GM10266 (cell line): ENCODE results near the gene CADPS2.

Experiments used
- DNase-seq: peaks from one replicate; pipeline ENCODE4 v3.0.0; 2012; ENCODE audit errors: extremely low spot score
- TF ChIP-seq, protein P1 (sequence below): IDR thresholded peaks from 2 replicates; pipeline ENCODE4 v1.5.1; 2012; ENCODE audit warnings: mild to moderate bottlenecking, low read depth; ENCODE audit not compliant: control insufficient read depth, insufficient read depth; ENCODE audit errors: missing control alignments

CADPS2 gene

GRCh38 chr7:122738947-122739346, 147.3 kb downstream of the CADPS2 start:
- TF ChIP-seq, protein P1, sequence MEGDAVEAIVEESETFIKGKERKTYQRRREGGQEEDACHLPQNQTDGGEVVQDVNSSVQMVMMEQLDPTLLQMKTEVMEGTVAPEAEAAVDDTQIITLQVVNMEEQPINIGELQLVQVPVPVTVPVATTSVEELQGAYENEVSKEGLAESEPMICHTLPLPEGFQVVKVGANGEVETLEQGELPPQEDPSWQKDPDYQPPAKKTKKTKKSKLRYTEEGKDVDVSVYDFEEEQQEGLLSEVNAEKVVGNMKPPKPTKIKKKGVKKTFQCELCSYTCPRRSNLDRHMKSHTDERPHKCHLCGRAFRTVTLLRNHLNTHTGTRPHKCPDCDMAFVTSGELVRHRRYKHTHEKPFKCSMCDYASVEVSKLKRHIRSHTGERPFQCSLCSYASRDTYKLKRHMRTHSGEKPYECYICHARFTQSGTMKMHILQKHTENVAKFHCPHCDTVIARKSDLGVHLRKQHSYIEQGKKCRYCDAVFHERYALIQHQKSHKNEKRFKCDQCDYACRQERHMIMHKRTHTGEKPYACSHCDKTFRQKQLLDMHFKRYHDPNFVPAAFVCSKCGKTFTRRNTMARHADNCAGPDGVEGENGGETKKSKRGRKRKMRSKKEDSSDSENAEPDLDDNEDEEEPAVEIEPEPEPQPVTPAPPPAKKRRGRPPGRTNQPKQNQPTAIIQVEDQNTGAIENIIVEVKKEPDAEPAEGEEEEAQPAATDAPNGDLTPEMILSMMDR: no peak
- no peak for DNase-seq

- DNase-seq: no peak
- TF ChIP-seq, protein P1: no peak
Measured at GRCh38 chr7:122736183-122736582, 150.1 kb downstream of the CADPS2 start.

DNA sequence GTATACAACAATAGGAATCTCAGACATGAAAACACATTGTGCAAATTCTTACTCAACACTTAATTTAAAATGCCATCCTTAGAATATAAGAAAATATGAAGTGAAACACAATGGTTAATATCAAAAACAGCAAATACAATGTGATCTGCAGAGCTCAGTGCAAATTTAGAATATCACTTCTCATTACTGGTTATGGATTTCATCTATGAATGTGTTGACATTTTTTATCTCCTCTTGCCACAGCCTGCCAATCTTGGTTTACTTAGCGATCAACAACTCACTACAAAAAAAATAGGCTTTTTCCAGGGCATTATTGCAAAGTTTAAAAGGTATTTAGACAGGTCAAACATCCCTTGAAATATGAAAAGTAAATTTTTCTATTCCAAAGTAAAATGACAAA, 158.5 kb downstream of the CADPS2 start:
- no peak for DNase-seq
- TF ChIP-seq, protein P1: no peak

DNA sequence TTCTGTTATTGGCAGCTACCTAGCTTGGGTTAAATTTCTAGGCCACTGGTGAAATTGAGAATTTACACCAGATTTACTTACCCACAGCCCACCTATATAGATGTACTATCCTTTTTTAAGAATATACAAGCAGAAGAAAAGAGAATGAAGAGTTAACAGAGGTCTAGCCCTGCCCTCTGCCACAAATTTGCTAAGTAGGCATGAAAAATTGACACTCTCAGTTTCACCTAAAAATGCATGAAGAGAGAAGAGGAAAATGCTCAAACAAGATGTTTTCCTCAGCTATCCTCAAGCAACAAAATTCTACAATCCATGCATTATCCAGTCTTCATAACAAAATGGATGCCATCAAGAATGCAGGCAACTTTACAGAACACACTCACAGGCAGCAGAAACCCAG, 158.9 kb downstream of the CADPS2 start:
- TF ChIP-seq, protein P1: no peak
- DNase-seq: no peak

GRCh38 chr7:122726881-122727280, 159.4 kb downstream of the CADPS2 start:
- DNase-seq: no peak
- TF ChIP-seq, protein P1: no peak

- no peak for DNase-seq
Measured at GRCh38 chr7:122724366-122724765, 161.9 kb downstream of the CADPS2 start.

DNA sequence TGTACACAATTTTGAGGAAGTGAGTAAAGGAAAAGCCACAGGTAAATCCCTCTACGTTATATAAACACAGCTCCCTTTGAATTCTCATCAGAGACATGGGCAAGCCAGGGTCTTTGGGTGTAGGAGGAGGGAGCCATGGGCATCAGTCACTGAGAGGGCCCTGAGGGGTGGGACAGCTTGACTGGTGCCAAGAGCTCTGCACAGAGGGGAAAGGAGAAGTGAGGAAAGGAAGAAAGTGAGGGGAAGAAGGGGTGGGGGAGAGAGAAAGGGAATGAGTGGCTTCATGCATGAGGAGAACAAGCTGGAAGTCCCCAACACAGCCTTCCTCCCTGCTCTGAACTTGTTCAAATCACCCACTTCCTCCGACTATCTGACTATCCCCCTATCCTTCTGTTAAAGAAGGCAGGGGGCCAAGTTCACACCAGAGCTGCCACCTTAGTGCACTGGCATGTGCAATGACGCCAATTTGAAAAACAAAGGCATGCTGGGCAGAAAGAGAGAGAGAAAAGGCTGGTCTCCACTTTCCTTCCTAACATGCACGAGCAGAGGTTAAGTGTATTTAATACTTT, 167.2 kb downstream of the CADPS2 start:
- TF ChIP-seq, protein P1: no peak
- DNase-seq: no peak

More at GRCh38 chr7:122724366-122724765, 161.9 kb downstream of the CADPS2 start:
- TF ChIP-seq, protein P1: no peak
